H9 (cell line): ENCODE data around the gene TAF12. TPM values are rescaled to one million over a fixed set of nuclear protein-coding genes. Genes with fewer than 3 reads are reported as not detected.

ENCODE experiments used
- DNase-seq: peaks from one replicate; pipeline ENCODE4 v3.0.0-alpha.2; 2017
- H2AFZ ChIP-seq: one replicate; pipeline ENCODE4 v1.6.1; 2013; ENCODE audit warnings: mild to moderate bottlenecking, low read length, control low read depth, moderate library complexity
- H2AK5ac ChIP-seq: 2 replicates; pipeline ENCODE4 v1.6.1; 2013; ENCODE audit warnings: low read length, control low read depth, mixed read lengths; ENCODE audit not compliant: insufficient read length
- H2BK120ac ChIP-seq: one replicate; pipeline ENCODE4 v1.6.1; 2013; ENCODE audit warnings: low read depth, mild to moderate bottlenecking, low read length, control low read depth, inconsistent platforms; ENCODE audit not compliant: poor library complexity, severe bottlenecking
- H2BK12ac ChIP-seq: 2 replicates; pipeline ENCODE4 v1.6.1; 2013; ENCODE audit warnings: low read length, control low read depth, mixed read lengths, low read depth; ENCODE audit not compliant: insufficient read length
- H2BK15ac ChIP-seq: 2 replicates; pipeline ENCODE4 v1.6.1; 2013; ENCODE audit warnings: low read depth, low read length, control low read depth
- H2BK20ac ChIP-seq: one replicate; pipeline ENCODE4 v1.6.1; 2013; ENCODE audit warnings: low read depth, mild to moderate bottlenecking, low read length, control low read depth, inconsistent platforms; ENCODE audit not compliant: poor library complexity, severe bottlenecking
- H2BK5ac ChIP-seq: 2 replicates; pipeline ENCODE4 v1.6.1; 2013; ENCODE audit warnings: low read length, control low read depth, mixed read lengths; ENCODE audit not compliant: insufficient read length
- H3K14ac ChIP-seq: 2 replicates; pipeline ENCODE4 v1.6.1; 2013; ENCODE audit warnings: low read length, control low read depth; ENCODE audit not compliant: insufficient read depth
- H3K18ac ChIP-seq: 2 replicates; pipeline ENCODE4 v1.6.1; 2013; ENCODE audit warnings: low read depth, mild to moderate bottlenecking, mixed read lengths, low read length, control low read depth; ENCODE audit not compliant: insufficient read length
- H3K23ac ChIP-seq: 2 replicates; pipeline ENCODE4 v1.6.1; 2013; ENCODE audit warnings: low read length, control low read depth, mixed read lengths, low read depth; ENCODE audit not compliant: insufficient read length
- H3K23me2 ChIP-seq: 2 replicates; pipeline ENCODE4 v1.6.1; 2013; ENCODE audit warnings: low read depth, mild to moderate bottlenecking, mixed read lengths, low read length, control low read depth; ENCODE audit not compliant: insufficient read length, poor library complexity, severe bottlenecking
- H3K27ac ChIP-seq: 2 replicates; pipeline ENCODE4 v1.5.1; 2013; ENCODE audit warnings: low read length, control low read depth, mixed read lengths, low read depth; ENCODE audit not compliant: insufficient read length
- H3K27me3 ChIP-seq: 2 replicates; pipeline ENCODE4 v1.6.1; 2013; ENCODE audit warnings: low read length, control low read depth, inconsistent platforms; ENCODE audit not compliant: insufficient read depth
- H3K4ac ChIP-seq: 2 replicates; pipeline ENCODE4 v1.6.1; 2013; ENCODE audit warnings: low read depth, mild to moderate bottlenecking, control low read depth, inconsistent platforms, low read length, moderate library complexity
- H3K4me1 ChIP-seq: 2 replicates; pipeline ENCODE4 v1.6.1; 2013; ENCODE audit warnings: low read length, control low read depth, inconsistent platforms; ENCODE audit not compliant: insufficient read depth
- H3K4me2 ChIP-seq: 2 replicates; pipeline ENCODE4 v1.6.1; 2013; ENCODE audit warnings: low read length, control low read depth, mixed read lengths; ENCODE audit not compliant: insufficient read length, insufficient read depth
- H3K56ac ChIP-seq: 2 replicates; pipeline ENCODE4 v1.6.1; 2013; ENCODE audit warnings: low read depth, mild to moderate bottlenecking, mixed read lengths, low read length, control low read depth; ENCODE audit not compliant: insufficient read length
- H3K79me1 ChIP-seq: 2 replicates; pipeline ENCODE4 v1.6.1; 2013; ENCODE audit warnings: low read depth, mild to moderate bottlenecking, moderate library complexity, low read length, control low read depth, inconsistent platforms; ENCODE audit not compliant: insufficient read depth, poor library complexity, severe bottlenecking
- H3K79me2 ChIP-seq: 2 replicates; pipeline ENCODE4 v1.6.1; 2013; ENCODE audit warnings: low read length, control low read depth, inconsistent platforms; ENCODE audit not compliant: insufficient read depth
- H3K9ac ChIP-seq: 2 replicates; pipeline ENCODE4 v1.6.1; 2013; ENCODE audit warnings: low read length, control low read depth, mixed read lengths; ENCODE audit not compliant: insufficient read length; ENCODE audit errors: extremely low read depth
- H3K9me3 ChIP-seq: one replicate; pipeline ENCODE4 v1.6.1; 2013; ENCODE audit warnings: low read depth, low read length, inconsistent platforms; ENCODE audit not compliant: control insufficient read depth
- H3T11ph ChIP-seq: one replicate; pipeline ENCODE4 v1.6.1; 2013; ENCODE audit warnings: mild to moderate bottlenecking, low read length, control low read depth, inconsistent platforms
- H4K20me1 ChIP-seq: one replicate; pipeline ENCODE4 v1.6.1; 2013; ENCODE audit not compliant: control insufficient read depth, insufficient read length, insufficient read depth
- H4K5ac ChIP-seq: 2 replicates; pipeline ENCODE4 v1.6.1; 2013; ENCODE audit warnings: low read depth, mild to moderate bottlenecking, mixed read lengths, low read length, control low read depth; ENCODE audit not compliant: insufficient read length
- H4K8ac ChIP-seq: replicated peaks from 2 replicates; pipeline ENCODE4 v1.6.1; 2013; ENCODE audit warnings: low read length, control low read depth, mixed read lengths, low read depth; ENCODE audit not compliant: insufficient read length
- H4K91ac ChIP-seq: 2 replicates; pipeline ENCODE4 v1.6.1; 2013; ENCODE audit warnings: low read depth, mild to moderate bottlenecking, moderate library complexity, mixed read lengths, low read length, control low read depth; ENCODE audit not compliant: insufficient read length
- H3K27ac Mint-ChIP-seq, 3 experiments: 2 replicates in 2 of 3; 3 replicates in 1 of 3; pipeline ENCODE4 v1.8.0; 2020 to 2021; ENCODE audit warnings: mixed read lengths in 3 of 3, mild to moderate bottlenecking in 1 of 3, moderate library complexity in 1 of 3
- H3K27me3 Mint-ChIP-seq: 2 replicates; pipeline ENCODE4 v1.8.0; 2021; ENCODE audit warnings: low read depth, mild to moderate bottlenecking, moderate library complexity, mixed read lengths
- H3K36me3 Mint-ChIP-seq, 3 experiments: 2 replicates in 2 of 3; 3 replicates in 1 of 3; pipeline ENCODE4 v1.8.0; 2020 to 2021; ENCODE audit warnings: low read depth in 3 of 3, mixed read lengths in 3 of 3; ENCODE audit not compliant: insufficient read depth in 1 of 3
- H3K4me1 Mint-ChIP-seq, 2 experiments: 2 replicates each; pipeline ENCODE4 v1.8.0; 2020; ENCODE audit warnings: mixed read lengths in 2 of 2
- H3K4me3 Mint-ChIP-seq, 2 experiments: 2 replicates in 1 of 2; 3 replicates in 1 of 2; pipeline ENCODE4 v1.8.0; 2020 to 2021; ENCODE audit warnings: mild to moderate bottlenecking in 2 of 2, mixed read lengths in 2 of 2, moderate library complexity in 1 of 2
- H3K9me3 Mint-ChIP-seq, 2 experiments: 2 replicates in 1 of 2; 3 replicates in 1 of 2; pipeline ENCODE4 v1.8.0; 2020; ENCODE audit warnings: mild to moderate bottlenecking in 2 of 2, mixed read lengths in 2 of 2, moderate library complexity in 1 of 2
- CTCF ChIP-seq: fragments of 200-600 bp; sonication (generic); conservative IDR thresholded peaks from 3 replicates; pipeline ENCODE4 v1.8.0; 2021; ENCODE audit warnings: antibody characterized with exemption, mild to moderate bottlenecking
- WGBS: extraction: QIAGEN DNeasy Blood & Tissue Kit; methylation state at CpG from one replicate; pipeline ENCODE4 v1.1.7; 2013; ENCODE audit warnings: missing lambda C conversion rate, low lambda C conversion rate, mixed read lengths; ENCODE audit not compliant: insufficient read length; ENCODE audit errors: extremely low coverage; 5-methylcytosine and 5-hydroxymethylcytosine counted together
- total RNA-seq: library from RNA; stranded (reverse); gene quantifications from 2 replicates; pipeline ENCODE4 v1.2.1, GENCODE V29; 2021

Gene TAF12
- total RNA-seq, 1 experiment from 2014 or later, result 22.1 TPM

DNA sequence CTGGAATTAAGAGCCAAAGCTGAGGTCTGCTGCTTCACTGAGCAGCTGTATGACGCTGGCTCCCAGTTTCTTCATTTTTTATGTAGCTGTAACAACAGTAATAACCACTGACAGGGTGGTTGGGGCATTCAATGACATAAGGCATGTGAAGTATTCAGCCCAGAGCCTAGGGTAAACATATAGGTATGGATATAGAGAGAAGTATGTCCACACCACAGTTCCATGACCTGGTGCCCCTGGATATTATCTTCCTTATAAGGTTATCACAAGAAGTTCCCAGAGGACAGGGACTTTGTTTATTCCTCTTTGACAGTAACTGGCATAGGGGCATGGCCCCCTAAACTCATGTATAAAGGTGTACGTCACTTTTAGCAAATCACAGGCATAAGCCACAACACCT, 36.1 kb downstream of the TAF12 start:
- WGBS, result no CpG with 5 or more reads among the region's 2 CpGs
- H4K5ac ChIP-seq, result no peak overlapping the region
- no peak for TF ChIP-seq CTCF
- no peak overlapping the region for H4K8ac ChIP-seq
- no peak overlapping the region for H4K91ac ChIP-seq
- no peak overlapping the region for H3T11ph ChIP-seq
- Mint-ChIP-seq H3K27me3 (no peaks in the 10 kb centered on the region), H3K36me3 (peaks cover 10 to 34% (median 23%) of the 10 kb centered on the region in 3 experiments), H3K27ac (no peak overlapping the region), H3K4me3 (no peak overlapping the region), H3K9me3 (no peaks in the 10 kb centered on the region), H3K4me1 (peaks cover 0 to 5% of the 10 kb centered on the region in 2 experiments; a peak in 1 of 4 replicates)
- DNase-seq, result no peak
- H3K79me1 ChIP-seq, result no peaks in the 10 kb centered on the region
- H2AFZ ChIP-seq, result no peak overlapping the region
- no peak overlapping the region for H2BK20ac ChIP-seq
- H4K20me1 ChIP-seq, result no peaks in the 10 kb centered on the region
- H3K4me1 ChIP-seq, result no peaks in the 10 kb centered on the region
- H3K56ac ChIP-seq, result no peak overlapping the region
- no peak overlapping the region for H2AK5ac ChIP-seq
- H2BK120ac ChIP-seq, result no peak overlapping the region
- no peak overlapping the region for H3K18ac ChIP-seq
- no peak overlapping the region for H3K14ac ChIP-seq
- no peaks in the 10 kb centered on the region for H3K79me2 ChIP-seq
- H3K27me3 ChIP-seq, result no peaks in the 10 kb centered on the region
- no peak overlapping the region for H3K9ac ChIP-seq
- no peak overlapping the region for H2BK12ac ChIP-seq
- no peak overlapping the region for H2BK5ac ChIP-seq
- H3K9me3 ChIP-seq, result no peaks in the 10 kb centered on the region
- H3K23me2 ChIP-seq, result no peaks in the 10 kb centered on the region
- no peak overlapping the region for H3K27ac ChIP-seq
- no peak overlapping the region for H2BK15ac ChIP-seq
- H3K4me2 ChIP-seq, result no peak overlapping the region
- no peak overlapping the region for H3K4ac ChIP-seq
- no peak overlapping the region for H3K23ac ChIP-seq
